Stimulated activated CD4-positive, alpha-beta T cell treated with anti-CD3 and anti-CD28 coated beads, Interleukin-4, amount 100 ng/mL, for 4 hours (primary cell): ENCODE results near the gene APLF.
A peak's percentile ranks its signal among the peaks of the same experiment; 100 is the strongest.
"Not testable (repeated sequence)": the region's sequence is repeated elsewhere in the genome, so short reads cannot be mapped to it uniquely, and the experiment has no call there.

Experiments used
- DNase-seq, 2 experiments: peaks; one replicate each; pipeline ENCODE4 v3.0.0-alpha.2; 2020

The APLF gene

DNA sequence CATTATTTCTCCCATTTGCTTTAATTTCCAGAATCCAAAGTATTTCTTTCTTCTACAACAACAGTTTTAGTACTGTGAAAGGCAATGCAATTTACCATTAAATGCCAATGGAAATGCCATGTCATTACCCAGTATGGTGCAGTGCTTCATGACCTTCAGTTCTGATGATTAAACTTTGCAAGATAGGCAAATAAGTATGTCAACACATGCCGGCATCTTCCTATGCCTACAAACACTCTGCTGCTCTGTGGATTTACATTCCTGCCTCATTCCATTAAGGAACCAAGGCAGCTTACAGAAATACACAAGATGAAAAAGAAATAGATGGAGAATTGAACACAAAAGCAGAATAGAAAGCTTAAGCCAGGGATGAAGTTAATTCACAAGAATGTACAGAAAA is 123.3 kb downstream of the APLF start:
- DNase-seq, result no peak

DNA sequence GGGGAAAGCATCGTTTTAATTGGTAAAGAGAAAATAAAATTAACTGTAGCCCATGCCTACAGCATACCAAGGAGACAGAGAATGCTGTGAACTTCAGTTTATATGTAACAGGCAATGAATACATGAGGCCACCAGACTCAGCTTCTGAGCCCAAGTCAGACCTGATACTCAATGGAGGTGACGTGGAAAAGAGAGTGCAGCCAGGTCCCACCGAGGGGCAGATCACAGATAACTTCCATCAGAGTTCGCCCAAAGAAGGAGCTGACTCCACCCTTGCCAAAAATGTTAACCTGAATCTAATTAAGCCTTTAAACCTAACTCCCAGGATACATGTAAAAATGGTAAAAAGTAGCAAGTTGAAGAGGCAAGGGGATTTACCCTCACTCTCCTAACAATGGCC is 123.8 kb downstream of the APLF start:
- DNase-seq, result no peak

DNA sequence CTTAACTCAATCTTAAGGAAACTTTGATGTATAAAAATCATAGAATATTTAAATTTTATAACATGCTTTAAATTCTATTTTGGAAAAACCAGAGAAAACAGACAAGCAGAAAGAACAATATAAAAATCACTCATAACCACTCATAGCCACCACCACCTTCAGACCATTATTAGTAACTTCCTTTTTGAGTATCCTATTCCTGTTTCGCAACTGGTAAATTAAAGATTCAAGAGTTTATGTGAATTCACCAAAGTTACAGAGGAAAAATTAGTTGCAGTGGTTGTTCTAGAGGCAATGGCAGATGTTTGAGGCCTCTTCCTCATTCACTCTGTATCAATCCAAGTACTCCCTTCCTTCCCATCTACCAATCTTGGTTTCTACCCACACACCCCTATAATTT is 126.7 kb downstream of the APLF start:
- no peak for DNase-seq

DNA sequence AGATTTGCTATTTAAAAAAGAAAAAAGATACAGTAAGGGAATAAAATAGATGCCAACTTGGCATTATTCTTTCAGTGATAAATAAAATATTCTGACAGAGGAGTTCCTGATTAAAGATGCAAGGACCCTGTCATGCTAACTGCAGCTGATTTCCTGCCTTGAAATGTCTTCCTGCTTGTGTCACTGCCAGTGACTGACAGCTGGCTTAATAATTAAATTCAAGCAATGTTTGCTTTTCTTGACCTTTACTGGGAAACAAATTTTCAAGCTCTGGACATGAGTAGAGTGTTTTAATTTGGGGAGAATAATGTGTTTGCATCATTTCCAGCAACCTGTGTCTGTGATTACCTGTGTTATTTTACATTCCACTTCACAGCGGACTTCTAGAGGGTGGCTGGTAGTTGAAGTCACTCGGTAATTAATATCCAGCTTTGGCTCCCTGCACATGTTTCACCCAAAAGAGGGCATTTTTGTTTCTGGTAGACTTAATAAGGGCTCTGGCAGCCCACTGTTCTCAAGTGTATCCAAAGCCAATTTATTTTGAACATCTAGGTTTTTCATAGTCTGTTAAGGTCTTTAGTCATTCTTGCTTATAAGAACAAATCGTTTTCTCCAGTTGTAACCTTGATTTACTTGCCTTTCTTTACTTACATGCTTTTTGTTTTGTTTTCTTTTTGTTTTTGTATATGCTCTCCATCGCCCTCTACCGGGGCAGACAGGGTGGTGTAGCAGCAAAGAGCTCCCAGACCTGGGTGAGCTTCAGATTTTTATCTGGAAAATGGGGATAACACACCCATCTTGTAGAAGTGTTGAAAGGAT is 127.5 kb downstream of the APLF start:
- peak; percentile 25 to 40 for DNase-seq

DNA sequence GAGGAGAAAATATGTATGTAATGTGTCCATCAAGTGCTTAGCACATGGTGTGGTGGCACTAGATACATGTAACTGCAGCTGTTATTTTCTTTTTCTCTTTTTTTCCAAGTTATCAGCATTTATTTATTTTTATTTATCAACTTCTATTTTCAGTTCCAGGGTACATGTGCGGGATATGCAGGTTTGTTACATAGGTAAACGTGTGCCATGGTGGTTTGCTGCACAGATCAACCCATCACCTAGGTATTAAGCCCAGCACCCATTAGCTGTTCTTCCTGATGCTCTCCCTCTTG is 128.1 kb downstream of the APLF start:
- not testable (repeated sequence) for DNase-seq

DNA sequence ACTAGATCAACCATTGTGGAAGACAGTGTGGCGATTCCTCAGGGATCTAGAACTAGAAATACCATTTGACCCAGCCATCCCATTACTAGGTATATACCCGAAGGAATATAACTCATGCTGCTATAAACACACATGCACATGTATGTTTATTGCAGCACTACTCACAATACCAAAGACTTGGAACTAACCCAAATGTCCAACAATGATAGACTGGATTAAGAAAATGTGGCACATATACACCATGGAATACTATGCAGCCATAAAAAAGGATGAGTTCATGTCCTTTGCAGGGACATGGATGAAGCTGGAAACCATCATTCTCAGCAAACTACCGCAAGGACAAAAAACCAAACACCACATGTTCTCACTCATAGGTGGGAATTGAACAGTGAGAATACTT is 133.1 kb downstream of the APLF start:
- DNase-seq, result not testable (repeated sequence)

DNA sequence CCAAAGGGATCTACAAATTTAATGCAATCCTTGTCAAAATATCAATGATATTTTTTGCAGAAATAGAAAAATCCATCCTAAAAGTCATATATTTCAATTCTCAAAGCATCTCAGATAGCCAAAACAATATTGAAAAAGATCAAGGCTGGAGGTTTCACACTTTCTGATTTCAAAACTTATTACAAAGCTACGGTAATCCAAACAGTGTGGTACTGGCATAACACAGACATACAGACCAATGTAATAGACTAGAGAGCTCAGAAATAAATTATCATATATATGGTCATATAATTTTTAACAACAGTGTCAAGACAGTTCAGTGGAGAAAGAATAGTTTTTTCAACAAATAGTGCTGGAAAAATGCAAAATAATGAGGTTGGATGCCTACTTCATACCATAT is 135.7 kb downstream of the APLF start:
- no peak for DNase-seq

DNA sequence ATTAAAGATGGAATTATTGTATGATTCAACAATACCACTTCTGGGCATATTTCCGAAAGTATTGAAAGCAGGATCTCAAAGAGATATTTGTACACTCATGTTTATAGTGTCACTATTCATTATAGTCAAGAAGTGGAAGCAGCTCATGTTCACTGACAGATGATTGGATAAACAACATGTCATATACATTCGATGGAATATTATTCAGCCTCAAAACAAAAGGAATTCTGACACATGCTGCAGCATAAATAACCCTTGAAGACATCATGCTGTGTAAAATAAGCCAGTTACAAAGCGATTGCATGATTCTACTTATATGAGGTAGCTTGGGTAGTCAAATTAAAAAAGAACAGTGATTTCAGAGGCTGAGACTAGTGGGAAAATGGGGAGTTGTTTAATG is 136.7 kb downstream of the APLF start:
- DNase-seq, result no peak

DNA sequence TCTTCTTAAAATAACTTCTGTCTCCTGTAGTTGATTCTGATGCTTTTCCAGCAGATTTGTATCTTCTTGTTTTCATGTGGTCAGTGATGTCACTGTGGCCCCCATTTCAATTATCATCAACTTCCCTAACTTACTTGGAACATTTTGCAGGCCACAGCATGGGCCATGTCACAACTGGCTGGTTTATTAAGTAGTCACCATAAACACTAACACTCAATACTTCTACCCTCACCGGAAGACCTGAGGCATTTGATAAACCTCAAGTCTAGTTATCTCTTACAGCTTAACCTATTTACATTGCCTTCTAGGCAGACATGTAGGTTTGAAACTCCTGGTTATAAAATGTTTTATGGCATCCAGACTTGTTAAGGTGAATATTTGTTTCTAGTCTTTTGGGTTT is 138.6 kb downstream of the APLF start:
- DNase-seq, result no peak

DNA sequence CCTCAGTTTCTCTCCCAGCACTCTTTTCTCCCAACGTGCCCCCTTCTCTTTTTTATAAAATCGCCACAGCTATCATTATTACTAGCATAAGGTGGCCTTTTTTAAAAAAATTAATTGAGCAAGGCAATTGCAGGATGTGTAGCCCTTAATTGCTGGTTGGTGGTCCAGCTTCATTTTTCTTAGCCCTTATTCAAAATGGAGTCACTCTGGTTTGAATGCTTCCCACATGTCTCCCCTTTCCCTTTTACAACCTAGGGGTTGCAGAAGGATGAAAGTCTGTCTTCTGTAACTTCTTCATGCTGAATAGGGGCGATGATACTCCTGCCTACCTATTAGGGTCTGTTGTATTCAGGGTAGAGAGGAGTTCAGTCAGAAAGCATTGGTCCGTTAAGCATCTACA is 139.4 kb downstream of the APLF start:
- DNase-seq, result no peak

DNA sequence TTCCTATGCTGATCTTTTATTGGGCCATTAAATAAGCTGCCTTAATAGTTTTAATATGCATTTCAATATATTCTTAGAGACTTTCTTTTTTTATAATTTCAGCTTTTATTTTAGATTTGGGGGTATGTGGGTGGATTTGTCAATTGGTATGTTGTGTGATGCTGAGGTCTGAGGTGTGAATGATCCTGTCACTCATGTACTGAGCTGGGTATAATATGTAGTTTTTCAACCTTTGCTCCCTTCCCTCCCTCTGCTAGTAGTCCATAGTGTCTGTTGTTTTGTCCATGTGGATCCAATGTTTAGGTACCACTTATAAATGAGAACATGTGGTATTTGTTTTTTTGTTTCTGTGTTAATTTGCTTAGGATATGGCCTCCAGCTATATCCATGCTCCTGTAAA is 140.5 kb downstream of the APLF start:
- no peak for DNase-seq

DNA sequence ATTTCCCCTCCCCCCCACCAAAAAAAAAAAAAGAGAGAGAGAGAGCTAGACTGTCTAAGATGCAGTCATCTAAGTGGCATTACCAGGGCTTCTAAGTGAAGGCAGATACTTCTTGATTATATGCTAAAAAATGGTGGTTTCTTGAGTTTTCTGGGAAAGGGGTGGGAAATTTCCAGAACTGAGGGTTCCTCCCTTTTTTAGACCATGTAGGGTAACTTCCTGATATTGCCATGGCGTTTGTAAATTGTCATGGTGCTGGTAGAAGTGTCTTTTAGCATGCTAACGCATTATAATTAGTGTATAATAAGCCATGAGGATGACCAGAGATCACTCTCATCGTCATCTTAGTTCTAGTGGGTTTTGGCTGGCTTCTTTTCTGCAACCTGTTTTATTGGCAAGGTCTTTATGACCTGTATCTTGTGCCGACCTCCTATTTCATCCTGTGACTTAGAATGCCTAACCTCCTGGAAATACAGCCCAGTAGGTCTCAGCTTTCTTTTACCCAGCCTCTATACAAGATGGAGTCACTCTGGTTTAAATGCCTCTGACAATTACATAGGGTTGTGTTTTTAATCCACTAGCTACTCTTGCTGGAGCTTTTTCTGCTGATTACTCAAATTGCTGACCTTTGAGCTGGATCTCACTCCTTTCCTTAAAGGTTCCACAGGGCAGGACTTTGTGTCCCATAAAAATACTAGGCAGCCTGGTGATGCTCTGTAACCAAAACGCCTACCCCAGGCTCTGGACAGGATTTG is 145.6 kb downstream of the APLF start:
- no peak for DNase-seq

DNA sequence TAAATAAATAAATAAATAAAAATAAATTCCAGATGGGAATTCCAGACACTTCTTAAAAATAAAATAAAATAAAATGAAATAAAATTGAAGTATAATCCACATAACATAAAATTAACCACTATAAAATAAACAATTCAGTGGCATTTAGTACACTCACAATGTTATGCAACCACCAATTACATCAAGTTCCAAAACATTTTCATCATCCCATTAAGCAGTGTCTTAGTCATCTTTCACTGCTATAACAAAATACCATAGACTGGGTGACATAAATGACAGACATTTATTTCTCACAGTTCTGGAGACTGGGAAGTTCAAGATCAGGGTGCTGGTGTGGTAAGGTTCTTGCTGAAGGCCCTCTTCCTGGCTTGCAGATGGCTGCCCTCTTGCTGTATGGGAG is 153.4 kb downstream of the APLF start:
- no peak for DNase-seq

DNA sequence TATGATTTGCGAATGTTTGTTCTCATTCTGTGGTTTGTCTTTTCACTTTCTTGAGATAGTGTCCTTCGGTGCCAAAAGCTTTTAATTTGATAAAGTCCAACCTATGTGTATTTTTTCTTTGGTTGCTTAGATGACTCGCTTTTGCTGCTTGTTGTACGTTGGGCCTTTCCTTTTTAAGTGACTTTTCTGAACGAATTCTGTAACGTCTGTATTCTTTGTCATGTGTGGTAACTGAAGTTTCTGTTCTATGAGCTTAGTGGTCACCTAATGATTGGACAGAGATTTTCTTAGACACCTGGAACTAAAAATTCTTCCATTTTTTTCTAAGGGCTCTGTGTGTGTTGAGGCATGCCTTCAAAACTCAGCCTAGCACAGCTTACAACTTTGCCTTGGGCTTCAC is 156.4 kb downstream of the APLF start:
- DNase-seq, result no peak

DNA sequence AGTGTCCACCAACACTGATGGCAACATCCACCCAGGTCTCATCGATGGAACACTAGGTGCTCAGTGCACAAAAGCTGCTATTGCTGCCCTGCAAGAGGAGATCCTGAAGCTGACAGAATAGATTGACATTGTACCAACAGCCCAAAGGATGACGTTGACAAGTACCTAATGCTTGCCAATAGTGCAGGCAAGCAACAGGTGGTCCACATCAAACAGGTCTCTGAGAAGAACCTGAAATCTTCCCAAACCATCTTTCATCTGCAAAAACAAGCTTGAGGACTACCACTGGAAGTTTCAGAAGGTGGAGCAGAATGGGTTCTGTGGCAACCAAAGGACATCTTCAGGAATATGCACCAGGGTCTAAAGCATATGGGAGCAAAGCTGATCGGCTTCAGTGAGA is 160.2 kb downstream of the APLF start:
- DNase-seq, result no peak
